HEK293T (cell line): ENCODE measurements around the gene KCNK4.

Experiments used
- CTCF ChIA-PET: fragments of 350-600 bp; formaldehyde crosslinking; extraction: SDS; loops from one replicate; lab custom pipeline; 2021; ENCODE audit warnings: antibody characterized with exemption, inconsistent platforms; lab: Yijun Ruan, JAX
- POLR2A ChIA-PET: fragments of 350-600 bp; formaldehyde crosslinking; extraction: SDS; loops from one replicate; lab custom pipeline; 2020; ENCODE audit warnings: antibody characterized with exemption, inconsistent platforms; lab: Yijun Ruan, JAX
- DNase-seq: peaks from one replicate; pipeline ENCODE4 v3.0.0; 2012; ENCODE audit warnings: mixed read lengths; ENCODE audit errors: extremely low spot score
- ARNT ChIP-seq: fragments of 450-650 bp; IDR thresholded peaks from 2 replicates; pipeline ENCODE4 v1.6.1; 2017; ENCODE audit warnings: mild to moderate bottlenecking
- BHLHE40 ChIP-seq: fragments of 450-650 bp; IDR thresholded peaks from 2 replicates; pipeline ENCODE4 v1.6.1; 2016; ENCODE audit warnings: mild to moderate bottlenecking, moderate library complexity, borderline replicate concordance
- CTBP1 ChIP-seq: fragments of 450-650 bp; IDR thresholded peaks from 2 replicates; pipeline ENCODE4 v1.6.1; 2016; ENCODE audit warnings: borderline replicate concordance
- ELF4 ChIP-seq: fragments of 450-650 bp; IDR thresholded peaks from 2 replicates; pipeline ENCODE4 v1.6.1; 2017; ENCODE audit warnings: antibody characterized with exemption
- FOXA1 ChIP-seq: fragments of 450-650 bp; IDR thresholded peaks from 2 replicates; pipeline ENCODE4 v1.6.1; 2016; ENCODE audit warnings: mild to moderate bottlenecking
- FOXK2 ChIP-seq: fragments of 450-650 bp; IDR thresholded peaks from 2 replicates; pipeline ENCODE4 v1.6.1; 2016; ENCODE audit warnings: mild to moderate bottlenecking
- FOXM1 ChIP-seq: fragments of 450-650 bp; IDR thresholded peaks from 2 replicates; pipeline ENCODE4 v1.6.1; 2017; ENCODE audit warnings: mild to moderate bottlenecking, borderline replicate concordance
- HDGF ChIP-seq: fragments of 450-650 bp; IDR thresholded peaks from 2 replicates; pipeline ENCODE4 v1.6.1; 2017; ENCODE audit warnings: antibody characterized with exemption, borderline replicate concordance
- L3MBTL2 ChIP-seq: fragments of 450-650 bp; conservative IDR thresholded peaks from 2 replicates; pipeline ENCODE4 v1.6.1; 2016; ENCODE audit warnings: mild to moderate bottlenecking
- LEF1 ChIP-seq: fragments of 450-650 bp; IDR thresholded peaks from 2 replicates; pipeline ENCODE4 v1.6.1; 2017; ENCODE audit warnings: mild to moderate bottlenecking, borderline replicate concordance
- NFRKB ChIP-seq: fragments of 450-650 bp; IDR thresholded peaks from 2 replicates; pipeline ENCODE4 v1.6.1; 2016; ENCODE audit warnings: mild to moderate bottlenecking, moderate library complexity
- SP1 ChIP-seq: fragments of 450-650 bp; IDR thresholded peaks from 2 replicates; pipeline ENCODE4 v1.6.1; 2017
- SUZ12 ChIP-seq: fragments of 450-650 bp; IDR thresholded peaks from 2 replicates; pipeline ENCODE4 v1.6.1; 2016; ENCODE audit warnings: mild to moderate bottlenecking
- TARDBP ChIP-seq: fragments of 450-650 bp; IDR thresholded peaks from 2 replicates; pipeline ENCODE4 v1.6.1; 2016
- ZNF384 ChIP-seq: fragments of 450-650 bp; IDR thresholded peaks from 2 replicates; pipeline ENCODE4 v1.6.1; 2016
- TF ChIP-seq, protein P1 (sequence below): fragments of 450-650 bp; IDR thresholded peaks from 2 replicates; pipeline ENCODE4 v1.6.1; 2016

Gene KCNK4

DNA sequence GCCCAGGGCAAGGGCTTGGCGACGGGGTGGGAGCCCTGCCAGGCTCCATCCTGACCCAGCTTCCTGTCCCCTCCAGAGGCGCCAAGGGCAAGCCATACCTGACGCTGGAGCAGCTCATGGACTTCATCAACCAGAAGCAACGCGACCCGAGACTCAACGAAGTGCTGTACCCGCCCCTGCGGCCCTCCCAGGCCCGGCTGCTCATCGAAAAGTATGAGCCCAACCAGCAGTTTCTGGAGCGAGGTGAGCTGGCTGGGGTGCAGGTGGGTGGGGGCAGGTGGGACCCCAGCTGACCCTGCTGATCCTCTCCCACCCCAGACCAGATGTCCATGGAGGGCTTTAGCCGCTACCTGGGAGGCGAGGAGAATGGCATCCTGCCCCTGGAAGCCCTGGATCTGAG lies 34.8 kb upstream of the KCNK4 start:
- DNase-seq = no peak
- ChIA-PET CTCF (no interaction called here), POLR2A (interaction anchor here (0.9 to 4.1 kb wide), 3 partner anchors 10 to 61 kb away, joined by 3 to 18 read pairs (median 6); partner anchors contain the start of genes FKBP2, PPP1R14B, PRDX5 and TRMT112)
- TF ChIP-seq FOXA1 = no peak
- TF ChIP-seq SUZ12 = no peak
- no peak for TF ChIP-seq LEF1
- TF ChIP-seq ZNF384 = no peak
- no peak for TF ChIP-seq FOXK2
- TF ChIP-seq ELF4 = no peak
- TF ChIP-seq FOXM1 = no peak
- TF ChIP-seq NFRKB = no peak
- no peak for TF ChIP-seq SP1

DNA sequence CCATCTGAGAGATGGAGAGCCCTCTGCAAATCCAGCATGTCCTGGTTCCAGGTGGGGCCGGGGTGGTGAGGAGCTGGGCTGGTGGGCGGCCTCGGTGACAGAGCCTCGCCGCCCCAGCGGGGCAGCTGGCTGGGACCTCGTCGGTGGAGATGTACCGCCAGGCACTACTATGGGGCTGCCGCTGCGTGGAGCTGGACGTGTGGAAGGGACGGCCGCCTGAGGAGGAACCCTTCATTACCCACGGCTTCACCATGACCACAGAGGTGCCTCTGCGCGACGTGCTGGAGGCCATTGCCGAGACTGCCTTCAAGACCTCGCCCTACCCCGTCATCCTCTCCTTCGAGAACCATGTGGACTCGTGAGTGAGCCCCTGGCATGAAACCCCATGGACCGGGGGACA lies 32.7 kb upstream of the KCNK4 start:
- DNase-seq = no peak
- CTCF ChIA-PET = no interaction called here
- POLR2A ChIA-PET = interaction anchor here (0.9 to 4.1 kb wide), 2 partner anchors 11 to 12 kb away, joined by 3 to 18 read pairs; partner anchors contain the start of gene PPP1R14B
- TF ChIP-seq FOXK2 (no peak), BHLHE40 (no peak), TARDBP (no peak), LEF1 (no peak), ARNT (no peak), CTBP1 (no peak), SP1 (no peak), NFRKB (no peak), FOXA1 (no peak), FOXM1 (no peak), ZNF384 (no peak), L3MBTL2 (no peak), HDGF (no peak), SUZ12 (no peak), ELF4 (no peak)
- TF ChIP-seq, protein P1, sequence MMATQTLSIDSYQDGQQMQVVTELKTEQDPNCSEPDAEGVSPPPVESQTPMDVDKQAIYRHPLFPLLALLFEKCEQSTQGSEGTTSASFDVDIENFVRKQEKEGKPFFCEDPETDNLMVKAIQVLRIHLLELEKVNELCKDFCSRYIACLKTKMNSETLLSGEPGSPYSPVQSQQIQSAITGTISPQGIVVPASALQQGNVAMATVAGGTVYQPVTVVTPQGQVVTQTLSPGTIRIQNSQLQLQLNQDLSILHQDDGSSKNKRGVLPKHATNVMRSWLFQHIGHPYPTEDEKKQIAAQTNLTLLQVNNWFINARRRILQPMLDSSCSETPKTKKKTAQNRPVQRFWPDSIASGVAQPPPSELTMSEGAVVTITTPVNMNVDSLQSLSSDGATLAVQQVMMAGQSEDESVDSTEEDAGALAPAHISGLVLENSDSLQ = no peak

DNA sequence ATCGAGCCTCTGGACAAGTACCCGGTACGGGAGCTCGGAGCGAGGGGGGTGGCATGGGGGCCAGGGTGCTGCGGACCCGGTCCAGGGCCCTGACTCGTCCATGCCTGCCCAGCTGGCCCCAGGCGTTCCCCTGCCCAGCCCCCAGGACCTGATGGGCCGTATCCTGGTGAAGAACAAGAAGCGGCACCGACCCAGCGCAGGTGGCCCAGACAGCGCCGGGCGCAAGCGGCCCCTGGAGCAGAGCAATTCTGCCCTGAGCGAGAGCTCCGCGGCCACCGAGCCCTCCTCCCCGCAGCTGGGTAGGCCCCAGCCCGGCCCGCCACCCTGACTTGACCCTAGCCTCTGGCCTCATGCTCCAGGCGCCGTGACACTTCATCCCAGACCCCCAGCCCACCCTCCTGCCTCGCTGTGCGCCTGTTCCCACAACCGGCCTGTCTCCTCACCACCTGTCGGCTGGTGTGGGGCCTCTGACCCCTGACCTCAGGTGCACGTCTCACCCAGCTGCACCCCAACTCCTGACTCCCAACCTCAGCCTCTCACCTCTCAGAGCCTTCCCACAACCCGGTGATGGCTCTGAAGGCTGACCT lies 32.1 kb upstream of the KCNK4 start:
- TF ChIP-seq ZNF384 (no peak), CTBP1 (no peak), FOXK2 (no peak), ARNT (no peak), SP1 (no peak), NFRKB (no peak), FOXA1 (no peak)
- TF ChIP-seq, protein P1 = no peak
- ChIA-PET POLR2A (interaction anchor here (4.1 kb wide), 1 partner anchor 12 kb away, joined by 18 read pairs; the partner anchor contains the start of gene PPP1R14B), CTCF (no interaction called here)
- DNase-seq = no peak

DNA sequence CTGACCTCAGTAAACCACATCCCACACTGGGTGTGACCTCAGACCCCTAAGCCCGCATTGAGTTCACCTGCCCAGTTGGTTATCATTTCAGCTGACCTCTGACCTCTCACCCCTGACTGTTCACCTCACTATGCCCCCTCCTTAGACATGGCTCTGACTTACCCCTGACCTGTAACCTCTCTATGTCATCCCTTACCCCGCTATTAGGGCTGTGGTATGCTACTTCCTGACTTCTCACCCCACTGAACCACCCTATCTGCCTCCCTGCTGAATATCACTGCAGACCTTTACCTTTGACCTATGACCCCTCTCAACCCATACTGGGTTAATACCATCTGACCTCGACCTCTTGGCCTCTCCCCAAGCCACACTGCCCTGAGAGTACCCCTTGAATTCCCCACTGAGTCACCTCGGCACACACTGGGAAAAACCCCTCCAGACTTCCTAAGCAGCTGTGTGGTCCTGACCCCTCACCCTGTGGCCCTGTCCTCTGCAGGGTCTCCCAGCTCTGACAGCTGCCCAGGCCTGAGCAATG lies 31.5 kb upstream of the KCNK4 start:
- TF ChIP-seq TARDBP = no peak
- no peak for TF ChIP-seq ARNT
- no peak for TF ChIP-seq HDGF
- TF ChIP-seq NFRKB = no peak
- TF ChIP-seq FOXM1 = no peak
- TF ChIP-seq SP1 = no peak
- TF ChIP-seq LEF1 = no peak
- TF ChIP-seq CTBP1 = no peak
- TF ChIP-seq ELF4 = no peak
- TF ChIP-seq FOXK2 = no peak
- TF ChIP-seq FOXA1 = no peak
- no peak for TF ChIP-seq ZNF384
- TF ChIP-seq SUZ12 = no peak
- no peak for DNase-seq
- POLR2A ChIA-PET = interaction anchor here (4.1 kb wide), 1 partner anchor 13 kb away, joined by 18 read pairs; the partner anchor contains the start of gene PPP1R14B
- CTCF ChIA-PET = no interaction called here

DNA sequence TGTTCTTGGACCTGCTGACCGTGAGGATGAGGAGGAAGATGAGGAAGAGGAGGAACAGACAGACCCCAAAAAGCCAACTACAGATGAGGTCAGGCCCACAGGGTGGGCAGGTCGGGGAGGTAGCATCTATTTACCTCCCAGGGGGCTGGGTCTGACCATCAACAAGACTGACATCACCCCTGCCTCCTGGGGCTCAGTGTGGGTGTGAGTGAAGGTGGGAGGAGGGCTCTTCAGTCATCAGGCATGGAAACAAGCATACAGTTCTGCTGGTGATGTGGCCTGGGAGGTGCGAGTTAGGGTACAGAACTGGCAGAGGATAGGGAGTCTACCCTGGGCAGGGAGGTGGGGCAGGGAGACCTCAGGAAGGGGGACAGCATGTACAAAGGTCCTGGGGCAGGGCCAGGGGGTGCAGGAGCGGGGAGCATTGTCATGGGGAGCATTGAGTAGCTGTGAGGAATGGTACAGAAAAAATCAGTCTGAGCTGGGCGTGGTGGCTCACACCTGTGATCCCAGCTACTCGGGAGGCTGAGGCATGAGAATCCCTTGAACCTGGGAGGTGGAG lies 30.9 kb upstream of the KCNK4 start:
- no peak for TF ChIP-seq HDGF
- TF ChIP-seq FOXK2 = no peak
- no peak for TF ChIP-seq SP1
- no peak for TF ChIP-seq ELF4
- no peak for TF ChIP-seq FOXM1
- TF ChIP-seq ZNF384 = no peak
- TF ChIP-seq NFRKB = no peak
- no peak for DNase-seq
- CTCF ChIA-PET = no interaction called here
- POLR2A ChIA-PET = interaction anchor here (1.4 kb wide), 1 partner anchor 57 kb away, joined by 3 read pairs; the partner anchor contains the start of gene PRDX5

DNA sequence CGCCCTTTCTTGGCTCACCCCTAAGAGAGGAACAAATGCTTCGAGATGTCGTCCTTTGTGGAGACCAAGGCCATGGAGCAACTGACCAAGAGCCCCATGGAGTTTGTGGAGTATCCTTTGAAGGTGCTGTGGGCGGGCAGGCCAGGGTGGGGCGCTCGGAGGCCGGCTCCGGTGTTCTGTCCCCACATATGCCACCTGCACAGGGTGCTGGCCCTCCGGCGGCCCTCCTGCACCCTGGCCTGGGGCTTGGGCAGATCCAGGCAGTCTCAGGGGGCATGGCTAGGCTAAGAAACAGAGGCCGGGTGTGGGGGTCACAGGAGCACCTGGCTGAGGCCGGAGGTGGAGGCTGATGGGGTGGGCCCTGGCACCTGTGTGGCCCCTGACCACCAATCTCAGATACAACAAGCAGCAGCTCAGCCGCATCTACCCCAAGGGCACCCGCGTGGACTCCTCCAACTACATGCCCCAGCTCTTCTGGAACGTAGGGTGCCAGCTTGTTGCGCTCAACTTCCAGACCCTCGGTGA lies 29.5 kb upstream of the KCNK4 start:
- POLR2A ChIA-PET = interaction anchor here (1.4 to 1.6 kb wide), 2 partner anchors 10 to 56 kb away, joined by 3 to 4 read pairs; partner anchors contain the start of gene PRDX5
- TF ChIP-seq HDGF (no peak), ZNF384 (no peak), ARNT (no peak), SP1 (no peak)
- TF ChIP-seq, protein P1 = no peak
- CTCF ChIA-PET = no interaction called here
- DNase-seq = no peak
